HepG2 (cell line): Measurements from ENCODE around the gene FAF2.

ENCODE experiments used
- ZBTB7A ChIP-seq: sonication (generic); formaldehyde crosslinking; IDR thresholded peaks from 2 replicates; pipeline ENCODE4 v1.8.0; 2022; ENCODE audit warnings: mild to moderate bottlenecking, missing genetic modification reagents
- ZKSCAN1 ChIP-seq: fragments of 150-350 bp; IDR thresholded peaks from 2 replicates; pipeline ENCODE4 v1.6.1; 2014; ENCODE audit warnings: low read length

DNA sequence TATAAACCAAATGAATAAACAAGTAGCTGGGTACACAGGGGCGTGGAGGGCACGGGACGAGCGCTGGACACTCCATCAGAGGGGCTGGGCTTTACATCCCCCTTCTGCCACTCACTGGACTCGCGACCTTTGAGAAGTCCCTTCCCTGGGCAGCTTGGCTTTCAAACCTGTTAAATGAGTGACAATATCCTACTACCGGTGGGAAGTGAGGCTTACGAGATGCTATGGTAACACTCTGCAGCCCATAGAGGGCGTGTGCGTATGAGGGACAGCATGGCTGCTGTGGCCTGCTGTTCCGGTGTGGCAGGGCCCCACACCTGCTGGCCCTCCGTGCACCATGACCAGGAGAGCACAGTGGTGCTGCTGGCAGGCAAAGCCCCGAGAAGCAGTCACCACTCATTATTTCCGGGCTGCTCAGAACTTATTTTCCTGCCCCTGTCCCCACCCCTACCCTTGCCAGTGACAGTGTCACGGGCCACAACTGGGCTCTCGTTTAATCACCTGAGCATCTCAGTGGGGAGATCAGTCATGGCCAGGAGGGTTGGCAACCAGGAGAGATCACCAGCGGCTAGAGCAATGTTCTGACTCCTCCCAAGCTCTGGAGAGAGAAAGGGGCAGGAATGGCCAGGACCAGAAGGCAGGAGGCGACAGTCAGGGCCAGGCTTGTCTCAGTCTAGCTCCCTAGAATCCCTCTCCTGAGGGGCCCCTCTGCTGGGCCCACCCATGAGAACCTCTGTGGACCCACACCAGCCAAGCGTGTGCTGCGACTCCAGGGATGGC is 42.3 kb upstream of the FAF2 start:
- TF ChIP-seq ZBTB7A (no peak), ZKSCAN1 (no peak)
